C4-2B (cell line): ENCODE data around the gene C13orf46.

Source experiments
- H3K27ac ChIP-seq: fragments of 450-650 bp; 2 replicates; pipeline ENCODE4 v1.5.1; 2017
- CTCF ChIP-seq: fragments of 450-650 bp; conservative IDR thresholded peaks from 2 replicates; pipeline ENCODE4 v1.5.1; 2017; ENCODE audit warnings: mild to moderate bottlenecking
- ZFX ChIP-seq: fragments of 450-650 bp; IDR thresholded peaks from 2 replicates; pipeline ENCODE4 v1.6.1; 2017

The C13orf46 gene

GRCh38 chr13:113924184-113924901 lies 49.5 kb downstream of the C13orf46 start:
- no peak for TF ChIP-seq CTCF
- TF ChIP-seq ZFX: no peak

GRCh38 chr13:113923376-113924063 lies 50.4 kb downstream of the C13orf46 start:
- TF ChIP-seq ZFX (no peak), CTCF (no peak)
- H3K27ac ChIP-seq: no peak overlapping the region

More at GRCh38 chr13:113924184-113924901, 49.5 kb downstream of the C13orf46 start:
- no peak overlapping the region for H3K27ac ChIP-seq

GRCh38 chr13:113922412-113923118 lies 51.3 kb downstream of the C13orf46 start:
- no peak for TF ChIP-seq ZFX
- no peak for TF ChIP-seq CTCF

GRCh38 chr13:113921763-113922162 lies 52.1 kb downstream of the C13orf46 start:
- no peak for TF ChIP-seq CTCF
- no peak for TF ChIP-seq ZFX
- no peak overlapping the region for H3K27ac ChIP-seq

More at GRCh38 chr13:113922412-113923118, 51.3 kb downstream of the C13orf46 start:
- no peak overlapping the region for H3K27ac ChIP-seq

- H3K27ac ChIP-seq: no peak overlapping the region
- TF ChIP-seq CTCF (no peak), ZFX (no peak)
Observed at GRCh38 chr13:113920606-113921286, 53.1 kb downstream of the C13orf46 start.

GRCh38 chr13:113919761-113920559 lies 53.9 kb downstream of the C13orf46 start:
- no peak for TF ChIP-seq ZFX
- no peak for TF ChIP-seq CTCF
- no peak overlapping the region for H3K27ac ChIP-seq
